Endodermal cell (in vitro differentiated cells): Measurements from ENCODE around the gene ITGA8. TPM values are rescaled to one million over a fixed set of nuclear protein-coding genes. Genes with fewer than 3 reads are reported as not detected.

Experiments used
- DNase-seq: peaks from one replicate; pipeline ENCODE4 v3.0.0-alpha.2; 2017
- H3K27ac ChIP-seq: 2 replicates; pipeline ENCODE4 v1.5.1; 2013; ENCODE audit warnings: mild to moderate bottlenecking, low read depth, low read length, moderate library complexity
- H3K27me3 ChIP-seq: 2 replicates; pipeline ENCODE4 v1.6.1; 2013; ENCODE audit warnings: mild to moderate bottlenecking, low read length, moderate library complexity; ENCODE audit not compliant: insufficient read depth, control insufficient read depth, poor library complexity, severe bottlenecking
- H3K36me3 ChIP-seq: 2 replicates; pipeline ENCODE4 v1.7.0; 2013; ENCODE audit warnings: mild to moderate bottlenecking, low read length, moderate library complexity; ENCODE audit not compliant: control insufficient read depth, insufficient read depth
- H3K4me1 ChIP-seq: one replicate; pipeline ENCODE4 v1.7.0; 2013; ENCODE audit warnings: low read length; ENCODE audit not compliant: control insufficient read depth, insufficient read depth
- H3K4me3 ChIP-seq: 2 replicates; pipeline ENCODE4 v1.5.1; 2013; ENCODE audit warnings: mild to moderate bottlenecking, low read length, moderate library complexity
- H3K9ac ChIP-seq: 2 replicates; pipeline ENCODE4 v1.6.1; 2013; ENCODE audit warnings: mild to moderate bottlenecking, low read length, moderate library complexity; ENCODE audit not compliant: poor library complexity, severe bottlenecking; ENCODE audit errors: extremely low read depth
- H3K9me3 ChIP-seq: 2 replicates; pipeline ENCODE4 v1.6.1; 2013; ENCODE audit warnings: mild to moderate bottlenecking, low read length, moderate library complexity; ENCODE audit not compliant: control insufficient read depth
- H3K27ac Mint-ChIP-seq: 2 replicates; pipeline ENCODE4 v1.8.0; 2020; ENCODE audit warnings: mixed read lengths
- H3K27me3 Mint-ChIP-seq: 2 replicates; pipeline ENCODE4 v1.8.0; 2021; ENCODE audit warnings: mild to moderate bottlenecking, mixed read lengths; ENCODE audit not compliant: insufficient read depth
- H3K36me3 Mint-ChIP-seq: 2 replicates; pipeline ENCODE4 v1.8.0; 2020; ENCODE audit warnings: low read depth, mixed read lengths
- H3K4me1 Mint-ChIP-seq: 2 replicates; pipeline ENCODE4 v1.8.0; 2020; ENCODE audit warnings: mixed read lengths
- H3K4me3 Mint-ChIP-seq: 2 replicates; pipeline ENCODE4 v1.8.0; 2020; ENCODE audit warnings: mild to moderate bottlenecking, moderate library complexity, mixed read lengths
- H3K9me3 Mint-ChIP-seq: 2 replicates; pipeline ENCODE4 v1.8.0; 2020; ENCODE audit warnings: mild to moderate bottlenecking, mixed read lengths
- CTCF ChIP-seq: fragments of 200-600 bp; sonication (generic); conservative IDR thresholded peaks from 2 replicates; pipeline ENCODE4 v1.5.0; 2021; ENCODE audit warnings: antibody characterized with exemption, mild to moderate bottlenecking
- WGBS, 2 experiments: methylation state at CpG; one replicate each; pipeline versions ENCODE4 v1.1.5 to v1.1.7; 2013; ENCODE audit warnings: missing lambda C conversion rate in 2 of 2, mixed read lengths in 1 of 2; ENCODE audit not compliant: insufficient coverage in 1 of 2, insufficient read length in 1 of 2; 5-methylcytosine and 5-hydroxymethylcytosine counted together
- total RNA-seq, 2 donors: library from RNA; stranded (reverse); fragmentation: NEBNext Ultra II Directional in 1 of 2; extraction: Animal tissue kit (Norgen Biotek cat#: 25700) in 1 of 2; gene quantifications; 2 replicates in 1 of 2; 3 replicates in 1 of 2; pipeline ENCODE4 v1.2.1, GENCODE V29; 2021

ITGA8 gene
- total RNA-seq, 2 donors from 2014 or later = 0.24 to 0.40 TPM

- H3K36me3 ChIP-seq = no peaks in the 10 kb centered on the region
- no peak overlapping the region for H3K27ac Mint-ChIP-seq
- no peak overlapping the region for H3K9ac ChIP-seq
- H3K9me3 ChIP-seq = no peaks in the 10 kb centered on the region
- H3K4me1 ChIP-seq = no peaks in the 10 kb centered on the region
- no peaks in the 10 kb centered on the region for H3K27me3 Mint-ChIP-seq
- no peaks in the 10 kb centered on the region for H3K4me1 Mint-ChIP-seq
- no peaks in the 10 kb centered on the region for H3K9me3 Mint-ChIP-seq
- no peak for DNase-seq
- H3K4me3 ChIP-seq = no peak overlapping the region
- H3K36me3 Mint-ChIP-seq = no peaks in the 10 kb centered on the region
- TF ChIP-seq CTCF = no peak
- H3K27me3 ChIP-seq = no peaks in the 10 kb centered on the region
- 63 to 94% methylated on average over 1 to 3 of the region's 3 CpGs for WGBS, 2 experiments
- no peak overlapping the region for H3K4me3 Mint-ChIP-seq
- H3K27ac ChIP-seq = no peak overlapping the region
Observed at GRCh38 chr10:15603446-15604011, 116.2 kb downstream of the ITGA8 start.

GRCh38 chr10:15601819-15602218 is 117.9 kb downstream of the ITGA8 start:
- Histone ChIP-seq H3K27me3 (no peaks in the 10 kb centered on the region), H3K9me3 (no peaks in the 10 kb centered on the region), H3K4me3 (no peak overlapping the region), H3K9ac (no peak overlapping the region), H3K27ac (no peak overlapping the region), H3K4me1 (no peaks in the 10 kb centered on the region), H3K36me3 (no peaks in the 10 kb centered on the region)
- no peaks in the 10 kb centered on the region for H3K36me3 Mint-ChIP-seq
- H3K9me3 Mint-ChIP-seq = no peaks in the 10 kb centered on the region
- H3K27me3 Mint-ChIP-seq = no peaks in the 10 kb centered on the region
- DNase-seq = no peak
- no peaks in the 10 kb centered on the region for H3K4me1 Mint-ChIP-seq
- no peak for TF ChIP-seq CTCF
- WGBS, 2 experiments = 94 to 100% methylated on average over 1 of the region's 1 CpG
- H3K4me3 Mint-ChIP-seq = no peak overlapping the region
- no peak overlapping the region for H3K27ac Mint-ChIP-seq

- no peak overlapping the region for H3K27ac ChIP-seq
- no peaks in the 10 kb centered on the region for H3K9me3 ChIP-seq
- Mint-ChIP-seq H3K4me3 (no peak overlapping the region), H3K27me3 (no peaks in the 10 kb centered on the region), H3K9me3 (no peaks in the 10 kb centered on the region), H3K36me3 (no peaks in the 10 kb centered on the region), H3K4me1 (no peaks in the 10 kb centered on the region), H3K27ac (no peak overlapping the region)
- no peak overlapping the region for H3K4me3 ChIP-seq
- H3K36me3 ChIP-seq = no peaks in the 10 kb centered on the region
- DNase-seq = no peak
- H3K4me1 ChIP-seq = no peaks in the 10 kb centered on the region
- no peak for TF ChIP-seq CTCF
- H3K27me3 ChIP-seq = no peaks in the 10 kb centered on the region
- H3K9ac ChIP-seq = no peak overlapping the region
Observed at GRCh38 chr10:15595260-15595659, 124.5 kb downstream of the ITGA8 start.
